Peyer's patch (tissue), 4 donors: ENCODE measurements around the gene FUT7.

Experiments used
- POLR2A ChIP-seq, 2 donors: fragments of 450-650 bp; IDR thresholded peaks; one replicate each; pipeline ENCODE4 v1.5.1; 2017; ENCODE audit warnings: antibody characterized with exemption in 2 of 2, mild to moderate bottlenecking in 2 of 2, moderate library complexity in 2 of 2
- TF ChIP-seq, protein P1 (sequence below), 6 experiments: fragments of 450-650 bp in 4 of 6; fragments of 200-600 bp in 2 of 6; sonication (generic) in 1 of 6; IDR thresholded peaks; one replicate each; pipeline ENCODE4 v1.5.1; 2017 to 2019; ENCODE audit warnings: antibody characterized with exemption in 6 of 6, mild to moderate bottlenecking in 3 of 6, moderate library complexity in 1 of 6

- TF ChIP-seq, protein P1, sequence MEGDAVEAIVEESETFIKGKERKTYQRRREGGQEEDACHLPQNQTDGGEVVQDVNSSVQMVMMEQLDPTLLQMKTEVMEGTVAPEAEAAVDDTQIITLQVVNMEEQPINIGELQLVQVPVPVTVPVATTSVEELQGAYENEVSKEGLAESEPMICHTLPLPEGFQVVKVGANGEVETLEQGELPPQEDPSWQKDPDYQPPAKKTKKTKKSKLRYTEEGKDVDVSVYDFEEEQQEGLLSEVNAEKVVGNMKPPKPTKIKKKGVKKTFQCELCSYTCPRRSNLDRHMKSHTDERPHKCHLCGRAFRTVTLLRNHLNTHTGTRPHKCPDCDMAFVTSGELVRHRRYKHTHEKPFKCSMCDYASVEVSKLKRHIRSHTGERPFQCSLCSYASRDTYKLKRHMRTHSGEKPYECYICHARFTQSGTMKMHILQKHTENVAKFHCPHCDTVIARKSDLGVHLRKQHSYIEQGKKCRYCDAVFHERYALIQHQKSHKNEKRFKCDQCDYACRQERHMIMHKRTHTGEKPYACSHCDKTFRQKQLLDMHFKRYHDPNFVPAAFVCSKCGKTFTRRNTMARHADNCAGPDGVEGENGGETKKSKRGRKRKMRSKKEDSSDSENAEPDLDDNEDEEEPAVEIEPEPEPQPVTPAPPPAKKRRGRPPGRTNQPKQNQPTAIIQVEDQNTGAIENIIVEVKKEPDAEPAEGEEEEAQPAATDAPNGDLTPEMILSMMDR (IDR thresholded peaks at IDR 0.05), result peak; percentile 75 to 89 (median 85)
- TF ChIP-seq POLR2A (IDR thresholded peaks at IDR 0.05), result no peak
These were observed 36.1 kb upstream of the FUT7 start for GRCh38 chr9:137067860-137068538.
